Nucleus accumbens (tissue), 56 donors: ENCODE data around the gene CLK4.

Experiments used
- DNase-seq, 56 donors: peaks; one replicate each; lab custom pipeline; 2025; lab: John Stamatoyannopoulos, UW

The CLK4 gene

GRCh38 chr5:178560911-178561310 is 65.9 kb downstream of the CLK4 start:
- no peak for DNase-seq

- no peak for DNase-seq
Observed at GRCh38 chr5:178557416-178557815, 69.4 kb downstream of the CLK4 start.

GRCh38 chr5:178555771-178556211 is 71.1 kb downstream of the CLK4 start:
- DNase-seq: no peak

- no peak for DNase-seq
Observed at GRCh38 chr5:178555005-178555404, 71.8 kb downstream of the CLK4 start.

- DNase-seq: no peak
Observed at GRCh38 chr5:178554311-178554710, 72.5 kb downstream of the CLK4 start.

- DNase-seq: no peak
Observed at GRCh38 chr5:178553517-178553916, 73.3 kb downstream of the CLK4 start.
